NCI-H128 (cell line): Measurements from ENCODE around the gene RAC2.

Experiments
- DNase-seq: peaks from one replicate; lab custom pipeline; 2025; ENCODE audit not compliant: unreplicated experiment; lab: John Stamatoyannopoulos, UW

Gene RAC2

GRCh38 chr22:37192204-37192603, 51.9 kb downstream of the RAC2 start:
- no peak for DNase-seq

DNA sequence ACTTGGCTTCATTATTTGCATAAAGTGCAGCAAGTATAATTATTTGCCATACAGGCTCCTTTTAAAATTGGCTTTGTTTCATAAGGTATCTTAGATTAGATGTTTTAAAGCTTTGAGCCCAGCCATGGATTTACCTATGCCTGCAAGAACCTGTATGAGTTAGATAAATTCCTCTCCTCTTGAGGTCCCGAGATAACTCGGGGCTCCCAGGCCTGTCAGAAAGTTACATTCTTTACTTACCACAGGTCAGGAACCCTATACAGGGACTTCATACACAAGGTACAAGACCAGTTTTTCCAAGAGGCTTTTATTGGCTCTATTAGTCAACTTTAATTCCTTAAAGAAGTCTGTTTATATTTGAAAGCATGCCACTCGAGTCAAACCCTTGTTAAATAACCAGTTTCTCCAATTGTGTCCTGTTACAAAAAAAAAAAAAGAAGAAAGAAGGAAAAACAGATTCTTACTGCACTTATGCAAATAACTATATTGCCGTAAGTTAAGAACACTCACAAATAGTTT, 53.7 kb downstream of the RAC2 start:
- DNase-seq = no peak

DNA sequence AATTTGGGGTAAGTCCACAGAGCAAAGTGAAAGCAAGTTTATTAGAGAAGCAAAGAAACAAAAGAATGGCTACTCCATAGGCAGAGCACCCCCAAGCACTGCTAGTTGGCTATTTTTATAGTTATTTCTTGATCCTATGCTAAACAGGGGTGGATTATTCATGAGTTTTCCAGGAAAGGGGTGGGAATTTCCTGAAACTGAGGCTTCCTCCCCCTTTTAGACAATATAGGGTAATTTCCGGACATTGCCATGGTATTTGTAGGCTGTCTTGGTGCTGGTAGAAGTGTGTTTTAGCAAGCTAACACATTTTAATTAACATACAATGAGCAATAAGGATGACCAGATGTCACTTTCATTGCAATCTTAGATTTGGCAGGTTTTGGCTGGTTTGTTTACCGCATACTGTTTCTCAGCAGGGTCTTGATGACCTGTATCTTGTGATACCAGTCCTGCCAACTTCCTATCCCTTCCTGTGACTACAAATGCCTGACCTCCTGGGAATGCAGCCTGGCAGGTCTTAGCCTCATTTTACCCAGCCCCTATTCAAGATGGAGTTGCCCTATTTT, 55.1 kb downstream of the RAC2 start:
- no peak for DNase-seq

- no peak for DNase-seq
Observed at GRCh38 chr22:37187891-37188761, 55.9 kb downstream of the RAC2 start, which contains the start of gene C1QTNF6. Gene C1QTNF6 (minus strand): TSS chr22:37188247. CDS start chr22:37188213, 34 bp downstream.

GRCh38 chr22:37187552-37187890, 56.5 kb downstream of the RAC2 start:
- no peak for DNase-seq

DNA sequence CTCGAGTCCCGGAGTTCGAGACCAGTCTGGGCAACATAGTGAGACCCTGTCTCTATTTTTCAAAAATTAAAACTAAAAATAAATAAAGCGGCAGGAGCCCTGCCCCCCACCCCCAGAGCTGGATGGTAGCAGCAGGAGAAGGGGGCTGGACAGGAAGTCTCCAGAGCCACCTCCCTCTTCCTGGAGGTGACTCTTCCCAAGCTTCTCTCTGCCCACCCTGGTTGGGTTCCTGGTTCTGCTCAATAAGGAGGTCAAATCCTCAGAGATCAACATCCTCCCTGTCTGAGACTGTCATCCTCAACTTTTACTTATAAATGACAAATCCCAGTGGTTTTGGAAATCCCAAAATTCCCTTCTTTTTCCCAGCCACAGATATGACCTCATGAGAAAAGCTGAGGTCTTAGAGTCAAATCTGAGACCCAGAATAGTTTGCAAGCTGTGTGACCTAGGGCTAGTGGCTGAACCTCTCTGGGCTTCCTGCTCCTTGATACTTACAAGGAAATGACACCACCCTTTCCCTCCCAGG, 57.0 kb downstream of the RAC2 start:
- DNase-seq = no peak

GRCh38 chr22:37186228-37186996, 57.7 kb downstream of the RAC2 start:
- no peak for DNase-seq

- DNase-seq = no peak
Observed at GRCh38 chr22:37185646-37186227, 58.3 kb downstream of the RAC2 start.

- DNase-seq = no peak
Observed at GRCh38 chr22:37184816-37185541, 59.1 kb downstream of the RAC2 start.

- DNase-seq = no peak
Observed at GRCh38 chr22:37184380-37184755, 59.7 kb downstream of the RAC2 start.

- no peak for DNase-seq
Observed at GRCh38 chr22:37183432-37184379, 60.4 kb downstream of the RAC2 start.

GRCh38 chr22:37182949-37183245, 61.2 kb downstream of the RAC2 start:
- no peak for DNase-seq

DNA sequence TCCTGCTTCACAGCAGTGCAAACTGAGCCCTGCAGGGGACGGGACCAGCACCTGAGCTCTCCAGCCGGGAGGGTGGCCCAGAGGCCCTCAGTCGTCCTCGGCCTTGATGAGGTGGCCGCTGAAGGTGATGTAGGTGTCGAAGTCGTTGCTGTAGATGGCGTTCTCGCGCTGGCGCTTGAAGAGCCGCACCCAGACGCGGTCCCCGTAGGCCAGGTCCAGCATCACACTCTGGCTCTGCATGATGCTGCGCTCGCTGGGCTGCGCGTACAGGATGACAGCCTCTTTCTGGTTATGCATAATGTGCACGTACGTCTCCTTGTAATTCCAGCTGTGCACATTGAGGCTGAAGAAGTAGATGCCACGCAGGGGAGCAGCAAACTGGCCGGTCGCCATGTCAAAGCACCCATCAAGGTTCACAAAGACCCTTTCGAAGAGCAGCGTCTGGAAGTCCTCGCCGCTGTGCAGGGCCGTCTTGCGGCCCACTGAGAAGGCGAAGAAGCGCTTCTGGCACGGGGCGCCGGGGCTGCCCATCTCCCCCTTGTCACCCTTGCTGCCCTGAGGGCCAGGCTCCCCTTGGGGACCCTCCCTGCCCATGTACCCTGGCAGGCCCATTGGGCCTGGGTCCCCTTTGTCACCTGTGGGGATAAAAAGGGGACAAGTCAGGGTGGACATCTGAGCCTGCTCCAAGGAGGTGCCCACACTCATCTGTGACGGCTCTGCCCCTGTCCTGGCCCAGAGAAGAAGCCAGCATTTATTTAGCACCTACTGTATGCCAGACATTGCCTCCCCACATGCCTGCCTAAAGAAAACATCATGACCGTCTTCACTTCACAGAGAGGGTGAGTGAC, 61.7 kb downstream of the RAC2 start:
- no peak for DNase-seq

DNA sequence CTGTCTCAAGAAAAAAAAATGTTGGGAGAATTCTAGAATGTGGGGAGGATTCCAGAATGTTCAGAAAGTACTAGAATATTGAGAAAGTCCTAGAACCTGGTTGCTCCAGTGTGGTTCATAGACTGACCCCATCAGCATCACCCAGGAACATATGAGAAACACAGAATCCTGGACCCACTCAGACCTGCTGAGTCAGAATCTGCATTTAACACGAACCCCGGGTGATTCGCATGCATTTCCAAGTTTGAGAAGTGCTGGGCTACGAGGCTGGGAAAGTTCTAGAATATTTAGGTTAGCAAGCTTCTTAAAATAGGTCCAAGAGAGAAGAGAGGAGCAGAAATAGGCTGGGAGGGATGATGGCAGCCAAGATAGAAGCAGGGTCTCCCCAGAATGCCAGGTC, 62.4 kb downstream of the RAC2 start:
- DNase-seq = no peak

DNA sequence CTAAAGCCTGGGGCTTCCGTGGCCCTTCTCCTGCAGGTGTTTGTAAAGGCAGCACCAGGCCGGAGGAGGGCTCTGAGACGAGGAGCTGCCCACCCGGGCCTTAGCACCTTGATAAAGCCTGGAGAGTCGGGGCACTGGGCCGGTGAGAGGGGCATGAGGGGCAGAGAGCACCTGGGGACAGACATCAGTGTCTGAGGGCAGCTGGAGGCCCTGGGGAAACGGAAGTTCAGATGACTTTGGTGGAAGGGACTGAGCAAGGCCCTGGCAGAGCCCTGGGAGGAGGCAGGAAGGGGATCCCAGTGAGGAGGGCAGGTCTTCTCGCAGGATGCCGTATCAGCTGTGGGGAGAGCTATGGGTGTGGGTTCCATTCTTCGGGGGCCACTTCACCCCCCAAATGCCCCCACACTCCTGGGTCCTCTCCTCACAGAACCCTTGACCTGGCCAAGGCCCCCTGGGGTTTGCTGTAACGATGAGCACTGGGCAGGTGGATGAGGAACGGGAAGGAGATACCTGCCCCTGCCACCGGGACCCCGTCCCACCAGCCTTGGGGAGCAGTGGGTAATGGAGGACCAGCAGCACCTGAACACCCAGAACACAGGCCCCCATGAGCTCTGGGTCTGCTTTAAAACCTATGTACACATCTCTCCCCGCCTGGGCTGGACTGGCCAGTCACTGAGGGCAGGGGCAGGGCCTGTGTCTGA, 63.4 kb downstream of the RAC2 start:
- no peak for DNase-seq

DNA sequence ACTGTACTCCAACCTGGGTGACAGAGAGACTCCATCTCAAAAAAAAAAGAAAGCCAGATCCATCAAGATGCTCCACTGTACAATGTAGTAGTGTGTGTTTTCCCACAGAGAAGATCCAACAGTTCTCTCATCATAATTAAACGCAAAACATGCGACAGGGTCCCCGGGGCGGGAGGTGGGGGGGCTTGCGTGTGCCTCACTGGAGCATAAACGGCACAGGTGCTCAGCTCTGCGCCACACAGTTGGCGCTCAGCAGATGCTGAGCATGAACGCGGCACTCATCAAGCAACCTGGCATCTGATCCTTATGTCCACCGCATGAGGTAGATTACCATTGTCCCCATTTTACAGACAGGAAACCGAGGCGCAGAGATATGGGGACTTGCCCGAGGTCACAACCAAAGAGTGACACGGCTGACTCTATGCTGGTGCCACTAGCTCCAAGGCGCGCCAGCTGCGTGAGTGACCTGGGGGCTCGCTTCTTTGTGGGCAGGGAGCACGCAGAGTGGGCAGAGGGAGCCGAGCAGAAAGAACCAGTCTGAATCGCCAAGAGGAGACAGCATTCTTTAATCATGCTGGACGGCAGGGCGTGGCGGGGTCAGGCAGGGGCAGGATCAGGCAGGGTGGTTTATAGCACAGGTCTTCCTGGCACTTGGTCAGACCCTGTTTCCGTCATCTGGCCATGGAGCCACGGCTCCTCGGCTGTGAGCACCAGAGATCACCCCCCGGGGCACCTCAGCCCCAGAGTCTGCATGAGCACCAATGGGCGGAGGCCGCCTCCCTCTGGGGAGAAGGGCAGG, 64.2 kb downstream of the RAC2 start:
- no peak for DNase-seq

- DNase-seq = no peak
Observed at GRCh38 chr22:37179126-37179470, 65.0 kb downstream of the RAC2 start.
